HL-60 (cell line): ENCODE results near the gene PLPP3.

Source experiments
- DNase-seq, 2 experiments: peaks; one replicate each; pipeline ENCODE4 v3.0.0-alpha.2; 2010 to 2020; ENCODE audit warnings: low read depth in 1 of 2, low spot score in 1 of 2
- H3K27ac ChIP-seq: fragments of 250-450 bp; sonication (Bioruptor Pico); replicated peaks from 2 replicates; pipeline ENCODE4 v1.5.1; 2020; ENCODE audit warnings: mild to moderate bottlenecking, moderate library complexity
- H3K27me3 ChIP-seq: fragments of 250-450 bp; sonication (Bioruptor Pico); 2 replicates; pipeline ENCODE4 v1.5.1; 2021; ENCODE audit warnings: mild to moderate bottlenecking, moderate library complexity; ENCODE audit not compliant: insufficient read depth, poor library complexity, severe bottlenecking
- H3K4me3 ChIP-seq: replicated peaks from 2 replicates; pipeline ENCODE4 v1.5.1; 2011; ENCODE audit warnings: mild to moderate bottlenecking, control low read depth, low read length; ENCODE audit not compliant: insufficient read depth
- GABPA ChIP-seq: IDR thresholded peaks from 2 replicates; pipeline ENCODE4 v1.6.1; 2012; ENCODE audit warnings: low read depth
- POLR2AphosphoS5 ChIP-seq: IDR thresholded peaks from 2 replicates; pipeline ENCODE4 v1.6.1; 2012; ENCODE audit warnings: low read depth
- SPI1 ChIP-seq: IDR thresholded peaks from 2 replicates; pipeline ENCODE4 v1.6.1; 2012; ENCODE audit warnings: low read depth, mild to moderate bottlenecking, borderline replicate concordance
- TF ChIP-seq, protein P1 (sequence below): IDR thresholded peaks from 2 replicates; pipeline ENCODE4 v1.6.1; 2012; ENCODE audit warnings: low read depth; ENCODE audit not compliant: insufficient replicate concordance
- TF ChIP-seq, protein P2 (sequence below): IDR thresholded peaks from one replicate; pipeline ENCODE4 v1.5.1; 2011; ENCODE audit warnings: low read length, control low read depth, inconsistent platforms; ENCODE audit not compliant: insufficient read depth

The PLPP3 gene

DNA sequence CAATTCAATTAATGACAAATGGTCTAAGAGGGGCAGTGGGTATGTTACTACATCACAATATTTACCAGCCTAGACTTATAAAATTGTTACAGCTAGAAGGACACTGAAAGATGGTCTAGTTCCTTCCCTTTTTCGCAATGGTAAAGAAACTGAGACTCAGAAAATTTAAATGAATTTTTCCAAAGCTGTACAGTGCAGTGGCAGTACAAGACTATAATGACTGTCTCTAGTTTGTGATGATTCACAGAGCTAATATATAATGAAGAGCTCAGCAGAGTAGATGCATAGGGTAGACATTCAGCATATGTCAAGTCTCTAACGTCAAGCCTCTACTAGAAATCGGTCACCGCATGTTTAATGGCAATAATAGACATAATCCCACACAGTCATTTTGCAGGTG, 4.6 kb downstream of the PLPP3 start:
- no peak for DNase-seq
- no peak overlapping the region for H3K4me3 ChIP-seq
- TF ChIP-seq, protein P1, sequence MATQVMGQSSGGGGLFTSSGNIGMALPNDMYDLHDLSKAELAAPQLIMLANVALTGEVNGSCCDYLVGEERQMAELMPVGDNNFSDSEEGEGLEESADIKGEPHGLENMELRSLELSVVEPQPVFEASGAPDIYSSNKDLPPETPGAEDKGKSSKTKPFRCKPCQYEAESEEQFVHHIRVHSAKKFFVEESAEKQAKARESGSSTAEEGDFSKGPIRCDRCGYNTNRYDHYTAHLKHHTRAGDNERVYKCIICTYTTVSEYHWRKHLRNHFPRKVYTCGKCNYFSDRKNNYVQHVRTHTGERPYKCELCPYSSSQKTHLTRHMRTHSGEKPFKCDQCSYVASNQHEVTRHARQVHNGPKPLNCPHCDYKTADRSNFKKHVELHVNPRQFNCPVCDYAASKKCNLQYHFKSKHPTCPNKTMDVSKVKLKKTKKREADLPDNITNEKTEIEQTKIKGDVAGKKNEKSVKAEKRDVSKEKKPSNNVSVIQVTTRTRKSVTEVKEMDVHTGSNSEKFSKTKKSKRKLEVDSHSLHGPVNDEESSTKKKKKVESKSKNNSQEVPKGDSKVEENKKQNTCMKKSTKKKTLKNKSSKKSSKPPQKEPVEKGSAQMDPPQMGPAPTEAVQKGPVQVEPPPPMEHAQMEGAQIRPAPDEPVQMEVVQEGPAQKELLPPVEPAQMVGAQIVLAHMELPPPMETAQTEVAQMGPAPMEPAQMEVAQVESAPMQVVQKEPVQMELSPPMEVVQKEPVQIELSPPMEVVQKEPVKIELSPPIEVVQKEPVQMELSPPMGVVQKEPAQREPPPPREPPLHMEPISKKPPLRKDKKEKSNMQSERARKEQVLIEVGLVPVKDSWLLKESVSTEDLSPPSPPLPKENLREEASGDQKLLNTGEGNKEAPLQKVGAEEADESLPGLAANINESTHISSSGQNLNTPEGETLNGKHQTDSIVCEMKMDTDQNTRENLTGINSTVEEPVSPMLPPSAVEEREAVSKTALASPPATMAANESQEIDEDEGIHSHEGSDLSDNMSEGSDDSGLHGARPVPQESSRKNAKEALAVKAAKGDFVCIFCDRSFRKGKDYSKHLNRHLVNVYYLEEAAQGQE = no peak

DNA sequence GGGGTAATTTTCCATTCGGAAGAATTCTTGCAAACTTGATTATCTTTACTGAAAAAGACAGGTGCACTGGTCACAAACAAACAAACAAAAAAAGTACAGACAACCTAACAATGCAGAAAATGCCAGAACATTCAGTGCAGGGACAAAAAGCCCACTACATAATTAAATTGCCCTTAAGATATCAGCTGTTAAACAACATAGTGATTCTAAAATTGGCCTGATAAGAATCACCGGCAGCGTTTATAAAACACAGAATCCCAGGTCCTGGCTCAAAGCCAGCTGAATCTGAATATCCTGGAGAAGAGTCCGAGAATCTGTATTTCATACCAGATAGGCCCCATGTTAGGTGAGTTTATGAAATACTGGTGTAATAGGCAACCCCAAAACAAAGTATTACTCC, 6.1 kb downstream of the PLPP3 start:
- Histone ChIP-seq H3K27ac (no peak overlapping the region), H3K4me3 (no peak overlapping the region), H3K27me3 (peaks cover 17% of the 10 kb centered on the region)
- TF ChIP-seq, protein P2, sequence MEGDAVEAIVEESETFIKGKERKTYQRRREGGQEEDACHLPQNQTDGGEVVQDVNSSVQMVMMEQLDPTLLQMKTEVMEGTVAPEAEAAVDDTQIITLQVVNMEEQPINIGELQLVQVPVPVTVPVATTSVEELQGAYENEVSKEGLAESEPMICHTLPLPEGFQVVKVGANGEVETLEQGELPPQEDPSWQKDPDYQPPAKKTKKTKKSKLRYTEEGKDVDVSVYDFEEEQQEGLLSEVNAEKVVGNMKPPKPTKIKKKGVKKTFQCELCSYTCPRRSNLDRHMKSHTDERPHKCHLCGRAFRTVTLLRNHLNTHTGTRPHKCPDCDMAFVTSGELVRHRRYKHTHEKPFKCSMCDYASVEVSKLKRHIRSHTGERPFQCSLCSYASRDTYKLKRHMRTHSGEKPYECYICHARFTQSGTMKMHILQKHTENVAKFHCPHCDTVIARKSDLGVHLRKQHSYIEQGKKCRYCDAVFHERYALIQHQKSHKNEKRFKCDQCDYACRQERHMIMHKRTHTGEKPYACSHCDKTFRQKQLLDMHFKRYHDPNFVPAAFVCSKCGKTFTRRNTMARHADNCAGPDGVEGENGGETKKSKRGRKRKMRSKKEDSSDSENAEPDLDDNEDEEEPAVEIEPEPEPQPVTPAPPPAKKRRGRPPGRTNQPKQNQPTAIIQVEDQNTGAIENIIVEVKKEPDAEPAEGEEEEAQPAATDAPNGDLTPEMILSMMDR = no peak
- TF ChIP-seq, protein P1 = no peak
- no peak for TF ChIP-seq POLR2AphosphoS5
- TF ChIP-seq SPI1 = no peak
- no peak for TF ChIP-seq GABPA
- no peak for DNase-seq

More for the DNA sequence above, 4.6 kb downstream of the PLPP3 start:
- Histone ChIP-seq H3K27me3 (peaks cover 17% of the 10 kb centered on the region), H3K27ac (no peak overlapping the region)

DNA sequence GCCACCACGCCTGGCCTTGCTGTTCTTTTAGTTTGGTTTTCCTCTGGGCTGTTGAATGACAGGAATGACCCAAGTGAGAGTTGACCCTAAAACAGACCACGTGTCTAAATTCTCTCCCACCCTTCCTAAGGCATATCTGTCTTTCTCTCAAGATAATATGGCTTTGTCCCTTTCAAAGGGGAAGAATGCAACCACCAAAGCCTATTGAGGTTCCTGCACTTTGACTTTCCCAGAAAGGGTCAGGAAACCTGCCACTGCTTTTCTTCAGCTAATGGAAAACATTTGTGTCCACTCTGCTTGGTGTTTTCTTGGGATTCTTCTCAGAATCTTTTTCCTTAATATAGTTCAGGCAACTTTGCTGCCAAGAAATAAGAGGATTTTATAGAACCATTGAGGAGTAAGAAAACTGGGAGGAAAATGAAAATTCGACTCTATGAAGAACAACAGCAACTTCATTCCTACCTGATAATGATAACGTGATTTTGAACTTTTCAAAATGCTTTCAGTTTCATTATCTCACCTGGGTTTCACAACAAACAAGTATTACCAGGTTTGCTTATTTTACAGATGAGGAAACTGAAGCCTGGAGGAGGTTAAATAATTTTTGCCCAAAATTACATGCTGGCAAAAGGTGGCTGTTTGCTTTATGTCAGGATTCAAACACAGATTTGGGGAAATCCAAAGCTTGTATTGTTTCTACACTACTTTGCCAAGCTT, 6.9 kb downstream of the PLPP3 start:
- peaks cover 11% of the 10 kb centered on the region for H3K27me3 ChIP-seq
- no peak overlapping the region for H3K27ac ChIP-seq
- TF ChIP-seq GABPA (no peak), POLR2AphosphoS5 (no peak), SPI1 (no peak)
- TF ChIP-seq, protein P1 = no peak
- TF ChIP-seq, protein P2 = no peak

More for the DNA sequence above, 6.9 kb downstream of the PLPP3 start:
- DNase-seq = no peak
- H3K4me3 ChIP-seq = no peak overlapping the region
